Measurements from ENCODE around the gene MEX3A. TPM values are rescaled to one million over a fixed set of nuclear protein-coding genes. Genes with fewer than 3 reads are reported as not detected.
A peak's percentile ranks its signal among the peaks of the same experiment; 100 is the strongest.

Gene MEX3A
- total RNA-seq, 6 donors from 2014 or later = 0.26 to 2.0 (median 1.00) TPM; not detected in 1

DNA sequence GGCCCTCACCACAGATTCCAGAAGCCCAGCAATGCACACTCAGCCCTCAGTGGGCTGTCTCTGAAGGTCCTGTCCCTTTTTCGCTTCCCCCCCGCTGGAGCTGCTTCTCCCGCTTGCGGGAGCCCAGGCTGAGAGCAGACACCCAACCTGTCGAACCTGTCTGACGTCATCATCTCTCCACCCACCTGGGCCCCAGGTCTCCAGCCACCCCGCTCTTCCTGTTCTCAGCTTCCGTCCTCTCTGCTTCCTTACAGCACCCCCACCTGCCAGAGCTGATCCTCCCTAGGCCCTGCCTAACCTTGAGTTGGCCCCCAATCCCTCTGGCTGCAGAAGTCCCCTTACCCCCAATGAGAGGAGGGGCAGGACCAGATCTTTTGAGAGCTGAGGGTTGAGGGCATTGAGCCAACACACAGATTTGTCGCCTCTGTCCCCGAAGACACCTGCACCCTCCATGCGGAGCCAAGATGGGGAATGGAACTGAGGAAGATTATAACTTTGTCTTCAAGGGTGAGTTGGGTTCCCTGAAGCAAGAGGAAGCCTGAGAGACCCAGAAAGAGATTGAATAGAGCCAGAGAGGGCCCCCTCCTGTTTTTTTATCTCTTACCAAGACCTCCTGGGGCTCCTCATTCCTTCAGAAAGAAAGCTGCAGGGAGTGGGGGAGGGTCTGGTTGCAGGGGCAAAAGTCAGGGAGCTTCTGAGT is 21.2 kb downstream of the MEX3A start, which contains the start of gene RAB25:
RAB25 (plus strand) TSS at position 224 of the 700 bp plus-strand sequence; CDS start at position 465, 241 bp downstream.
- Histone ChIP-seq H3K4me3 (peak within 1 kb of the TSS; percentile 9 to 54 (median 44)), H3K27ac (peak within 1 kb of the TSS in 3 of 4 donors; percentile 25 to 70 (median 70)), H3K36me3 (peaks cover 0 to 15% (median 6%) of the 10 kb centered on the region in 4 donors), H3K4me1 (peaks cover 0 to 10% (median 4%) of the 10 kb centered on the region in 4 donors), H3K27me3 (no peaks in the 10 kb centered on the region), H3K9me3 (no peaks in the 10 kb centered on the region)
- DNase-seq = peak in 1 of 2 donors; percentile 89
- WGBS, 2 donors = 48 to 56% methylated on average over 11 of the region's 11 CpGs
- peak; percentile 49 to 90 for ATAC-seq (ENCODE audit: low FRiP score in 2 of 2)
- TF ChIP-seq EP300 (IDR thresholded peaks at IDR 0.05) (no peak), POLR2AphosphoS5 (IDR thresholded peaks at IDR 0.05) (peak in 1 of 2 donors; percentile 43), POLR2A (IDR thresholded peaks at IDR 0.05) (peak in 2 of 4 donors; percentile 29 to 64), CTCF (IDR thresholded peaks at IDR 0.05) (no peak)

- Histone ChIP-seq H3K9me3 (no peaks in the 10 kb centered on the region), H3K4me3 (no peak overlapping the region), H3K27me3 (no peaks in the 10 kb centered on the region), H3K27ac (peak overlapping the region in 1 of 4 donors; percentile 90), H3K36me3 (peaks cover 0 to 16% (median 6%) of the 10 kb centered on the region in 4 donors), H3K4me1 (peaks cover 13 to 25% (median 20%) of the 10 kb centered on the region in 4 donors)
- 86 to 100% methylated on average over 1 of the region's 1 CpG for WGBS, 2 donors
- no peak for DNase-seq
- TF ChIP-seq CTCF (IDR thresholded peaks at IDR 0.05) = no peak
- TF ChIP-seq EP300 (IDR thresholded peaks at IDR 0.05) = no peak
- TF ChIP-seq POLR2A (IDR thresholded peaks at IDR 0.05) = no peak
- TF ChIP-seq POLR2AphosphoS5 (IDR thresholded peaks at IDR 0.05) = no peak
- no peak for ATAC-seq (ENCODE audit: low FRiP score in 2 of 2)
Measured at GRCh38 chr1:156056326-156056849, 25.9 kb downstream of the MEX3A start.

DNA sequence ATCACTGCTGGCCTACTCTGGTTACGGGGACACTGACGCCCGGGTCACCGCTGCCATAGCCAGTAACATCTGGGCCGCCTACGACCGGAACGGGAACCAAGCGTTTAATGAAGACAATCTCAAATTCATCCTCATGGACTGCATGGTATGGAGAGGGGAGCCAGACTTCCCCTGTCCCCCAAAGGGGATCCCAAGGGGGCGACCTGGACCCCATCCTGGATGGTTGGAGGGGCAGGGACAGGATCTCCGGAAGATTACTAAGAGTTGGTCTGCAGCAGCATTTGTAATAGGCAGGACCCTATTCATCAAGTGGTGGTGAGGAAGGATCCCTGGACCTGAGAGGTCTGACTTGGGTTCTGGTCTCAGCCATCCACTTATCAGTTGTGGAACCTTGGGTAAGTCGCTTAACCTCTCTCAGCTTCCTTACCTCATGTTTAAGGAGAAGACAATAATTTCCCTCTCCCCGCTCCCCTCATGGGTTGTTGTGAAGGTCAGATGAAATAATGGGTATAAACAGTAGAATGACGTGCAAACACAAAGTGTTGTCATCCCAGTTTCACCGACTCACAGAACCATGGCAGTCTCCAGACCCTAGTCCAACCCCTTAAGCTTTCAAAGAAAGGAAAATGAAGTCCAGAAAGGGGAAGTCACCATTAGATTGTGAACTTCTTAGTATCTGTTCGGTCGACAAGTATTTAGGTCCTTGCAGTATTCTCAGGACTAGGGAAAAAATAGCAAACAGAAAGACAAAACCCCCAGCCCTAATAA is 26.8 kb downstream of the MEX3A start:
- peaks cover 0 to 16% (median 7%) of the 10 kb centered on the region in 4 donors for H3K36me3 ChIP-seq
- no peaks in the 10 kb centered on the region for H3K27me3 ChIP-seq
- 20 to 45% methylated on average over 6 to 16 of the region's 17 CpGs for WGBS, 2 donors
- peak overlapping the region; percentile 82 to 90 (median 87) for H3K27ac ChIP-seq
- ATAC-seq (ENCODE audit: low FRiP score in 2 of 2) (no peak), DNase-seq (no peak)
- peak overlapping the region; percentile 59 to 99 (median 92) for H3K4me3 ChIP-seq
- TF ChIP-seq EP300 (IDR thresholded peaks at IDR 0.05) (no peak), POLR2AphosphoS5 (IDR thresholded peaks at IDR 0.05) (no peak), POLR2A (IDR thresholded peaks at IDR 0.05) (no peak), CTCF (IDR thresholded peaks at IDR 0.05) (no peak)
- peaks cover 13 to 27% (median 20%) of the 10 kb centered on the region in 4 donors for H3K4me1 ChIP-seq
- H3K9me3 ChIP-seq = no peaks in the 10 kb centered on the region

DNA sequence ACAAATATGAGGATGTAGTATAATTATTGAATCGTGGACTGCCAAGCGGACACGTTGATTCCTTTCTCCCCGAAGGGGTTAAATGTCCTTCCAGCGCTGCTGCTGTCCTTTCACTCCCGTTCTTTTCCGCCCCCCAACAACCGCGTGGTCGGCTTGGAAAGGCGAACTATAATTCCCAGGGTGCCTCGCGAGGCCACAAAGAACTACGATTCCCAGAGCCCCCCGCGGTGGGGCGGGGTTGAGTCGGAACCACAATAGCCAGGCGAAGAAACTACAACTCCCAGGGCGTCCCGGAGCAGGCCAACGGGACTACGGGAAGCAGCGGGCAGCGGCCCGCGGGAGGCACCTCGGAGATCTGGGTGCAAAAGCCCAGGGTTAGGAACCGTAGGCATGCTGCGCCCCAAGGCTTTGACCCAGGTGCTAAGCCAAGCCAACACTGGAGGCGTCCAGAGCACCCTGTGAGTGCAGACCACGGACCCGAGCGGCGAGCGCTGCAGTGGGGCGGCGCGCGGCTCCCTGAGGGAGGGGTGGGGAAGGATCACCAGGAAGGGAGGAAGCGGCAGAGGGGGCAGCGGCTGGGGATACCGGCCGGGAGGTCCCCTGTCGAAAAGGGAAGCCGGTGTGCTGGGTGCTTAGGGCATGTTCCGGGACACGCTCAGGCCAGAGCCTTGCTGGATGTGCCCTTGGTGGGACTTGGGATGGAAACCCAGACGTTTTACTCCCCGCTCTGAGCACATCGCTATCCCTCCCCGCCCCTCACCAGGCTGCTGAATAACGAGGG is 27.6 kb downstream of the MEX3A start, which contains the start of gene LAMTOR2:
LAMTOR2 (plus strand) TSS at position 283 of the 781 bp plus-strand sequence; CDS start at position 391, 108 bp downstream.
- WGBS, 2 donors = 0 to 1% methylated on average over 10 to 38 of the region's 53 CpGs
- Histone ChIP-seq H3K36me3 (peaks cover 0 to 24% (median 10%) of the 10 kb centered on the region in 4 donors), H3K27ac (peak within 1 kb of the TSS; percentile 82 to 90 (median 87)), H3K4me3 (peak within 1 kb of the TSS; percentile 59 to 99 (median 92)), H3K9me3 (no peaks in the 10 kb centered on the region), H3K27me3 (no peaks in the 10 kb centered on the region), H3K4me1 (peaks cover 13 to 31% (median 20%) of the 10 kb centered on the region in 4 donors)
- DNase-seq = peak; percentile 96 to 99
- ATAC-seq (ENCODE audit: low FRiP score in 2 of 2) = peak; percentile 95 to 97
- TF ChIP-seq CTCF (IDR thresholded peaks at IDR 0.05) (peak in 2 of 6 experiments; percentile 26), POLR2A (IDR thresholded peaks at IDR 0.05) (peak in 2 of 4 donors; percentile 72 to 78), EP300 (IDR thresholded peaks at IDR 0.05) (no peak), POLR2AphosphoS5 (IDR thresholded peaks at IDR 0.05) (peak; percentile 76 to 80)
